ENCODE data around the gene TMEM151A.

GRCh38 chr11:66335531-66336233 lies 44.0 kb downstream of the TMEM151A start:
- TF ChIP-seq POLR2A (IDR thresholded peaks at IDR 0.05): no peak
- TF ChIP-seq, protein P1, sequence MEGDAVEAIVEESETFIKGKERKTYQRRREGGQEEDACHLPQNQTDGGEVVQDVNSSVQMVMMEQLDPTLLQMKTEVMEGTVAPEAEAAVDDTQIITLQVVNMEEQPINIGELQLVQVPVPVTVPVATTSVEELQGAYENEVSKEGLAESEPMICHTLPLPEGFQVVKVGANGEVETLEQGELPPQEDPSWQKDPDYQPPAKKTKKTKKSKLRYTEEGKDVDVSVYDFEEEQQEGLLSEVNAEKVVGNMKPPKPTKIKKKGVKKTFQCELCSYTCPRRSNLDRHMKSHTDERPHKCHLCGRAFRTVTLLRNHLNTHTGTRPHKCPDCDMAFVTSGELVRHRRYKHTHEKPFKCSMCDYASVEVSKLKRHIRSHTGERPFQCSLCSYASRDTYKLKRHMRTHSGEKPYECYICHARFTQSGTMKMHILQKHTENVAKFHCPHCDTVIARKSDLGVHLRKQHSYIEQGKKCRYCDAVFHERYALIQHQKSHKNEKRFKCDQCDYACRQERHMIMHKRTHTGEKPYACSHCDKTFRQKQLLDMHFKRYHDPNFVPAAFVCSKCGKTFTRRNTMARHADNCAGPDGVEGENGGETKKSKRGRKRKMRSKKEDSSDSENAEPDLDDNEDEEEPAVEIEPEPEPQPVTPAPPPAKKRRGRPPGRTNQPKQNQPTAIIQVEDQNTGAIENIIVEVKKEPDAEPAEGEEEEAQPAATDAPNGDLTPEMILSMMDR (IDR thresholded peaks at IDR 0.05): no peak
